Heart right ventricle (tissue), 16 donors: ENCODE measurements around the gene TPX2. TPM values are rescaled to one million over a fixed set of nuclear protein-coding genes. Genes with fewer than 3 reads are reported as not detected.

Source experiments
- ATAC-seq, 8 donors: fragments of 200-7000 bp; cut with Tn5 transposase; one replicate each; pipeline ENCODE4 v1.9.1; 2020; ENCODE audit warnings: mild to moderate bottlenecking in 8 of 8, moderate library complexity in 8 of 8, moderate number of reproducible peaks in 1 of 8
- DNase-seq, 2 donors: peaks; one replicate each; pipeline ENCODE4 v3.0.0-alpha.2; 2020
- H3K27ac ChIP-seq, 10 donors: fragments of 200-600 bp; sonication (generic) in 2 of 10; one replicate each; pipeline versions ENCODE4 v1.5.0 to v1.8.0; 2020 to 2022; ENCODE audit warnings: mild to moderate bottlenecking in 3 of 10
- H3K27me3 ChIP-seq, 7 donors: fragments of 200-600 bp; one replicate each; pipeline ENCODE4 v1.8.0; 2021 to 2022; ENCODE audit warnings: mild to moderate bottlenecking in 2 of 7
- H3K36me3 ChIP-seq, 9 donors: fragments of 200-600 bp; sonication (generic) in 1 of 9; one replicate each; pipeline versions ENCODE4 v1.5.0 to v1.8.0; 2020 to 2022; ENCODE audit warnings: mild to moderate bottlenecking in 2 of 9
- H3K4me1 ChIP-seq, 9 donors: fragments of 200-600 bp; sonication (generic) in 1 of 9; one replicate each; pipeline versions ENCODE4 v1.5.0 to v1.8.0; 2020 to 2022; ENCODE audit warnings: mild to moderate bottlenecking in 4 of 9
- H3K4me3 ChIP-seq, 10 donors: fragments of 200-600 bp; sonication (generic) in 2 of 10; one replicate each; pipeline versions ENCODE4 v1.5.0 to v1.8.0; 2020 to 2022; ENCODE audit warnings: mild to moderate bottlenecking in 7 of 10, moderate library complexity in 2 of 10
- H3K9me3 ChIP-seq, 11 donors: fragments of 200-600 bp in 10 of 11; sonication (generic) in 2 of 11; one replicate each; pipeline versions ENCODE4 v1.5.0 to v1.8.0; 2013 to 2022; ENCODE audit warnings: mild to moderate bottlenecking in 2 of 11, control low read depth in 1 of 11, moderate library complexity in 1 of 11
- WGBS, 2 donors: extraction: QIAGEN DNeasy Blood & Tissue Kit; methylation state at CpG; one replicate each; pipeline ENCODE4 v1.1.7; 2013; ENCODE audit warnings: inconsistent platforms in 1 of 2; 5-methylcytosine and 5-hydroxymethylcytosine counted together
- intact Hi-C, 10 donors: fragments of 100-400 bp; cut with DNase I; formaldehyde crosslinking; loops; one replicate each; pipeline versions ENCODE4 v1.11.1 to v1.14.2; 2022
- polyA plus RNA-seq, 2 donors: library from polyadenylated mRNA; stranded (reverse); fragments of 200-250 nt; gene quantifications; one replicate each; pipeline ENCODE4 v1.2.3, GENCODE V29; 2013
- total RNA-seq, 10 donors: library from RNA; stranded (reverse); fragmentation: NEBNext Ultra II Directional in 3 of 10; extraction: Animal tissue kit (Norgen Biotek cat#: 25700) in 3 of 10; gene quantifications; one replicate each; pipeline versions ENCODE4 v1.2.1 to v1.2.4, GENCODE V29; 2021 to 2023
- TF ChIP-seq, protein P1 (sequence below), 9 donors: fragments of 200-600 bp; sonication (generic) in 2 of 9; IDR thresholded peaks; one replicate each; pipeline versions ENCODE4 v1.5.0 to v1.8.0; 2021 to 2022; ENCODE audit warnings: antibody characterized with exemption in 9 of 9, mild to moderate bottlenecking in 5 of 9, moderate library complexity in 1 of 9
- donor health status: Arrhythmogenic right ventricular cardiomyopathy.
- donor health status: ischemic (EF 13 %, LVEDD 7.1; RV severe dilation, severe dysfunction).
- donor health status: healthy with polysubstance abuse.
- donor health status: DM: no; HTN: yes; CAD: no.
- donor health status: DM: no; HTN: no; CAD: no.
- donor health status: ischemic (EF 25% LVEDD 6.9; RV normal size, moderate dysfunction).
- donor health status: ischemic (EF 25% LVEDD 5.7; RV mildly dilated, moderate dysfunction).
- donor health status: healthy.
- donor health status: DM: yes; HTN: yes; CAD: no.
- donor health status: Ischemic cardiomyopathy.
- donor health status: ischemic (EF 35%, LVEDD 5.7; RV mildly dilated, moderate dysfunction).
- donor health status: nonischemic (EF 11% LVEDD 7.7; RV severe dilation, severe dysfunction).
- donor health status: DM: yes; HTN: yes; CAD: no.
- donor health status: PGD.
- donor health status: ischemic (EF 29% LVEDD 5.4; RV normal size, mild dysfunction).
- donor health status: nonischemic (EF 23%, LVEDD 6.1; RV moderate dilation, normal function).

TPX2 gene
- total and polyA plus RNA-seq, 12 donors: 0.17 to 9.6 (median 0.78) TPM

DNA sequence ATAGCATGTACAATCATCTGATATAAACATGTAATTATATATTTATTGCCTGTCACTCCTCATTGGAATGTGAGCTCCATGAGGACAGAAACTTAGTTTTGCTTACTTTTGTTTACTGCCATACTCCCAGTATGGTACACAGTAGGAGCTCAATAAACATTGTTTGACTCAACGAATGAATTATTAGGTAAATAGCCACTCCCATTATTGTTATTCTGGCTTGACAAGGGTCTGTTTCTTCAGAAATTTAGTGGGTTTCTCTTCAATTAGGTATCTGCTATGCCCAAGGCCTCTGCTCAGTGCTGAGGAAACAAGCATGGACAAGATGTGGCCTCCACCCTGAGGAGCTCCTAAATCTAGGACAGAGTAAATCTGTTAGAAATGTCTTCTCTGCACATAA lies 22.7 kb upstream of the TPX2 start:
- TF ChIP-seq, protein P1, sequence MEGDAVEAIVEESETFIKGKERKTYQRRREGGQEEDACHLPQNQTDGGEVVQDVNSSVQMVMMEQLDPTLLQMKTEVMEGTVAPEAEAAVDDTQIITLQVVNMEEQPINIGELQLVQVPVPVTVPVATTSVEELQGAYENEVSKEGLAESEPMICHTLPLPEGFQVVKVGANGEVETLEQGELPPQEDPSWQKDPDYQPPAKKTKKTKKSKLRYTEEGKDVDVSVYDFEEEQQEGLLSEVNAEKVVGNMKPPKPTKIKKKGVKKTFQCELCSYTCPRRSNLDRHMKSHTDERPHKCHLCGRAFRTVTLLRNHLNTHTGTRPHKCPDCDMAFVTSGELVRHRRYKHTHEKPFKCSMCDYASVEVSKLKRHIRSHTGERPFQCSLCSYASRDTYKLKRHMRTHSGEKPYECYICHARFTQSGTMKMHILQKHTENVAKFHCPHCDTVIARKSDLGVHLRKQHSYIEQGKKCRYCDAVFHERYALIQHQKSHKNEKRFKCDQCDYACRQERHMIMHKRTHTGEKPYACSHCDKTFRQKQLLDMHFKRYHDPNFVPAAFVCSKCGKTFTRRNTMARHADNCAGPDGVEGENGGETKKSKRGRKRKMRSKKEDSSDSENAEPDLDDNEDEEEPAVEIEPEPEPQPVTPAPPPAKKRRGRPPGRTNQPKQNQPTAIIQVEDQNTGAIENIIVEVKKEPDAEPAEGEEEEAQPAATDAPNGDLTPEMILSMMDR (IDR thresholded peaks at IDR 0.05): no peak
- no peak for ATAC-seq
- intact Hi-C loops: loop anchor here in 2 of 10 donors (10.0 kb wide), 1 partner anchor 152 kb away; no protein-coding TSS in a partner anchor

DNA sequence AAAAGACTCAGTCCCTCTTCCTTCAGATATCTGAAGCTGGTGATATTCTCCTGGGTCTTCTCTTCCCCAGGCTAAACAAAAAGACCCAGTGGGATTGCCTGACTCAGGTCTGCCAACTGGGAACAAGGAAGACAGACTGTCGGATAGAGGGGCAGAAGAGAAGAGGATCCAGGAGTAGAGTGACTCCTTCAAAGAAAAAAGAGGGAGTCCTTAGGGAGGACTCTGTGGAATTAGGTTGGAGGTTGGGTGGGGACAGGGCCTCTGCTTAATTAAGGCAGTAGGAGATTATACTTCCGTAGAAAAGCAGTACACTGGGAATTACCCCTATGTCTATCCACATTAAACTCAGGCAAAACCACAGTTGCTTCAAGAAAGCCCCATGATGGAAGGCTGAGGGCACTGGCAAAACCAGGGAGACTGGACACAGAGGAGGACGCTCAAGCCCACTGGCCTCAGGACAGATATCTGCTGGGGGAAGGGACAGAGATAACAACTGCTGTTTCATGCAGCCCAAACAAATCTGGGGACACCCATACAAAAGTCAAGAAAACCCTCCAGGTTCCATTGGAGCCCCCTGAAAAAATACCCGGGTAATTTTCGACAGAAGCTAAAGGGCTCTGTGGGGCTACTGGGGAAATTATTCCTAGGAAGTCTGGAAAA lies 22.1 kb upstream of the TPX2 start:
- intact Hi-C loops: loop anchor here in 2 of 10 donors (10.0 kb wide), 1 partner anchor 152 kb away; no protein-coding TSS in a partner anchor
- H3K36me3 ChIP-seq: peaks cover 0 to 72% (median 0%) of the 10 kb centered on the region in 9 donors

More for the DNA sequence above, 22.7 kb upstream of the TPX2 start:
- Histone ChIP-seq H3K4me1 (peaks cover 27 to 100% (median 96%) of the 10 kb centered on the region in 9 donors), H3K27ac (peak overlapping the region; percentile 32 to 100 (median 99)), H3K4me3 (peak overlapping the region in 7 of 10 donors; percentile 18 to 88 (median 82)), H3K36me3 (peaks cover 0 to 73% (median 0%) of the 10 kb centered on the region in 9 donors), H3K27me3 (no peaks in the 10 kb centered on the region), H3K9me3 (no peaks in the 10 kb centered on the region)
- no peak for DNase-seq
- WGBS, 2 donors: 62 to 66% methylated on average over 1 of the region's 1 CpG

DNA sequence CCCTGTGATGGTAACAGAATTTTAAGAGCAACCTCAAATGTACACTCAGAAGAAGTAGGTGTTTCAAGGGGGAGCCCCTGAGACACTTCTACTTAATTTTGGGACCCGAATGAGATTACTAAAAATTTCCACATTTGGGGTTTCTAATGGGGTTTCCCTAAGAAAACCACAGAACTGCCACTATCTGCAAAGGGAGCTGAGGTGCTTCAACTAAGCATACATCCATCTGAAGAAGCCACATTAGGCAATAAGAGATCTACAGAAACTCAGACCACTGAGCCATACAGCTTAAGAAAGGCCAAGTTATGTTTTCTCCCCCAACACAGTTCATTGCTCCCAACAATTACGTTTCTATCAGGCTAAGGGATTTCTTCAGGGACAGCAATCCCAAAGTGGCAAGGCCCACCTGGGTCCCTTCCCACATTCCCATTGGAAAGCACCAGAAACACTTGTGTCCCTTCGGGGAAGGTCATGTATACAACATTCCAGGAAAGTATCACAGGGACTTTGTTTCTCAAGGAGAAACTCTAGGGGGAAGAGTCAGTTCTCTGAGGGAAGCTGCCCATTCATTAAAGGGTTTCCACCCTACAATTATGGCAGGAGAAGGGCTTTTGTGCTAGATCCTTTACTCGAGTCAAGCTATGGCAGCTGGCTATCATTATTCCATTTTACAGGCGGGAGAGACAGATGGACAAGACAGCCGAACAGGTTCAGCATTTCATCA lies 21.4 kb upstream of the TPX2 start:
- 63 to 69% methylated on average over 6 of the region's 6 CpGs for WGBS, 2 donors
- H3K27me3 ChIP-seq: no peaks in the 10 kb centered on the region
- H3K9me3 ChIP-seq: no peaks in the 10 kb centered on the region
- ATAC-seq (no peak), DNase-seq (no peak)
- TF ChIP-seq, protein P1 (IDR thresholded peaks at IDR 0.05): no peak
- H3K4me3 ChIP-seq: peak overlapping the region in 8 of 10 donors; percentile 72 to 93 (median 83)
- peak overlapping the region; percentile 32 to 100 (median 99) for H3K27ac ChIP-seq
- intact Hi-C loops: loop anchor here in 3 of 10 donors (2.0 to 10.0 kb wide), 2 partner anchors 47 to 153 kb away; no protein-coding TSS in a partner anchor
- H3K36me3 ChIP-seq: peaks cover 0 to 72% (median 0%) of the 10 kb centered on the region in 9 donors
- peaks cover 21 to 95% (median 86%) of the 10 kb centered on the region in 9 donors for H3K4me1 ChIP-seq

More for the DNA sequence above, 22.1 kb upstream of the TPX2 start:
- DNase-seq: no peak
- peak overlapping the region in 9 of 10 donors; percentile 4 to 88 (median 80) for H3K4me3 ChIP-seq
- no peaks in the 10 kb centered on the region for H3K9me3 ChIP-seq
- no peaks in the 10 kb centered on the region for H3K27me3 ChIP-seq
- 52 to 65% methylated on average over 5 of the region's 5 CpGs for WGBS, 2 donors
- no peak for ATAC-seq
- peak overlapping the region; percentile 32 to 100 (median 99) for H3K27ac ChIP-seq
- TF ChIP-seq, protein P1 (IDR thresholded peaks at IDR 0.05): no peak
- peaks cover 21 to 100% (median 93%) of the 10 kb centered on the region in 9 donors for H3K4me1 ChIP-seq

DNA sequence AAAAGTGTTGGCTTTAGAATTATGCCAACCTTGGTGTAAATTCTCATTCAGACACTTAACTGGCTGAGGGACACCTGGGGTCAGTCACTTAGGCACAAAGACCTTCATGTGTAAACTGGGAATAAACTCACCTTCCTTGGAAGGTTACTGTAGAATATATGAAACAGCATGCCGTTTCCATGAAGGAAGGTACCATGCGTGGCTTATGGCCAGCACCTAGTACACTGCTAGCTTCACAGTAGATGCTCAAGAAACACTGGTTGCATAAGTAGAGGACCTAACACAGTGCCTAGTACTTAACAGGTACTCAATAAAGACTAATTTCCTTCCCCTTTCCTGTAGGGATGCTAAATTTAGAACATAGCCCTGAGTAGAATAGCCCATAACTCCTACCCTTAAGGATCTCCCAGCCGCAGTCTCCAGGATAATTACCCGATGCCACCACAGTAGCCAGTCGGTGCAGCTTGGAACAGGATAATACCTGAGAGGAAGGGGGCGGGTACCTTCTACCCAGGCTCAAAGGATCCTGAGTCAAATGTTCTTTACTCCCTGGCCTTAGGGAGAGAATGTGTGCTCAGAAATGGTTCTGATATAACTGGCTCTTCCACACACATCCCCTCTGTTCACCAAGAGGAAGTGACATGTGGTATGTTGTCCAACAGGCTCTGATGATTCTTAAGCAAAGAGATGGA lies 20.0 kb upstream of the TPX2 start:
- WGBS, 2 donors: 40 to 46% methylated on average over 6 of the region's 6 CpGs
- no peaks in the 10 kb centered on the region for H3K27me3 ChIP-seq
- DNase-seq (no peak), ATAC-seq (no peak)
- H3K27ac ChIP-seq: peak overlapping the region; percentile 96 to 100 (median 99)
- H3K4me1 ChIP-seq: peaks cover 10 to 82% (median 71%) of the 10 kb centered on the region in 9 donors
- H3K4me3 ChIP-seq: peak overlapping the region; percentile 64 to 93 (median 81)
- peaks cover 0 to 66% (median 0%) of the 10 kb centered on the region in 9 donors for H3K36me3 ChIP-seq
- TF ChIP-seq, protein P1 (IDR thresholded peaks at IDR 0.05): no peak
- no peaks in the 10 kb centered on the region for H3K9me3 ChIP-seq
- intact Hi-C loops: loop anchor here in 3 of 10 donors (2.0 to 10.0 kb wide), 2 partner anchors 48 to 154 kb away; no protein-coding TSS in a partner anchor
